NCI-H524 (cell line): Measurements from ENCODE around the gene IRS1.

Source experiments
- DNase-seq, 2 experiments: peaks; one replicate each; lab custom pipeline; 2025; lab: John Stamatoyannopoulos, UW

Gene IRS1

DNA sequence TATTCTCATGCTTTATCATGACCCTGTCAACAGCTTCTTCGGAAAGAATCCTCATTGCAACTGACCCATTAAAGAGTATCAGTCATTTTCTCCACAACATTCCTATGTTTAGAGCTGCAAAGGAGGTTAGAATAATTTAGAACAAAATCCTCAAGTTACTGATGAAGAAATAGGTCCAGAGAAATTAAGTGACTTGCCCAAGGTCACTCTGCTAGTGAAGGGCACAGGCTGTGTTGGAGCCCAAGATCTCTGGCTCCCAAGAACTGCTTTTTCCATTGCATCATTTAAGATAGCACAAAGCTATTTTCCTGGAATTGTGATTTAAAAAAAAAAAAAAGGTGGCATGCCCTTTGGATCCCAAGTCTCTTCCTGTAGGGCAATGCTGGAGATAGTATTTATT lies 9.6 kb downstream of the IRS1 start:
- DNase-seq, result no peak

DNA sequence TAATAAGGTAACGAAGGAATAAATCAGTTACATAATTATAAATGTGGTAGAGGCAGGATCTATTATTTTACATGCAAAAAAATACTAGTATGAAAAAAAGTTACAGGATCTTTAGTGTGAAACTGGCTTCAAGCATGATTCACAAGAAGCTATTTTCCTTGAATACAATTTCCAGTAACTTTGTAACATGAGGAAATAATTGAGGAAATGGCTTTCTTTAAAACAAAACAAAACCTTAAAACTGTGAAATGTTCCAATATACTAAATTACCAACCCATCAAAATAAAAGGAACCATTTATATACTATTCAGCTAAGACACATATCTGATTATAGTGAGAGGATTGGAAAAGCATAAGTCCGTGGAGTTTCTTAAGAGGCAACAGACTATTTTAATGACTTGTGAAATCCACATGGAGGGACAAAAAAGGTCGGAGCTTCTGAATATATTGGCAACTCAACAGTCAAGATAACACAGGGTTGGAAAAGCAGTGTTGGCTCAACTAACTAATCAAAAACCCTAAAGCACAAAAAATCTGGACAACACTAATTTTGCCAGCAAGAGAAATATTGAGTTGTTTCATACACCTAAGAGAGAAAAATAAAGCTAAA lies 10.6 kb downstream of the IRS1 start:
- DNase-seq, result no peak

DNA sequence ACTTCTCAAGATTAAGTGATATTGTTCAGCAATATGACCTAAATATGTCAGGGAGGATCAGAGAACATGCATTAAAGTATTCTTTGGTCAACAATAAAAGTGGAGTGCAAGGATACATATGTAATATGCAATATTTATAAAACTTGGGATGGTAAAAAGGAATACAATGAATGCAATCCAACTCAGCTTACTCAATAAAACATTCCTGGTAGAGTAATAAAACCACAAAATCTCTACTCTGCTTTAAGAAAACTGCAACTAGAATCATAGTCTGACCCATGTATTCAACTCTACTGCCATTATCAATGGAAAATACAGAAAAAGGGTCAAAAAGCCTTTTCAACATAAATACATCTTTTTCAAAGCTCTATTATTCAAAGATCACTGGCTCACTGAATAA lies 11.6 kb downstream of the IRS1 start:
- no peak for DNase-seq

DNA sequence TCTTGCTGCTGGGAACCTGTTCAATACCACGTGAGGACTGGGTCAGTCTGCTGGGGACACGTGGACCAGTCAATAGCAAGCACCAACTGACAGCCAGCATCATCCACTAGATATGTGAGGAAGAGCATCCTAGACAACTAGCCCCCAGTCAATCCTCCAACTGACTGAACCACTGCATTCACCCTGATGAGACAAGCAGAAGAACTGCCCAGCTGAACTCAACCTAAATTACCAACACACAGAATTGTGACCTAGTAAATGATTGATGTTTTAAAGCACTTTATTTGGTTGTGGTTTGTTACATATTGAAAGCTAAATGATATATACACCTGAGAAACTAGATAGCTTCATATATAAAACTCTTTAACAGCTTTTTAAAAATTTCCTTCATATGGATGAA lies 15.7 kb downstream of the IRS1 start:
- no peak for DNase-seq

DNA sequence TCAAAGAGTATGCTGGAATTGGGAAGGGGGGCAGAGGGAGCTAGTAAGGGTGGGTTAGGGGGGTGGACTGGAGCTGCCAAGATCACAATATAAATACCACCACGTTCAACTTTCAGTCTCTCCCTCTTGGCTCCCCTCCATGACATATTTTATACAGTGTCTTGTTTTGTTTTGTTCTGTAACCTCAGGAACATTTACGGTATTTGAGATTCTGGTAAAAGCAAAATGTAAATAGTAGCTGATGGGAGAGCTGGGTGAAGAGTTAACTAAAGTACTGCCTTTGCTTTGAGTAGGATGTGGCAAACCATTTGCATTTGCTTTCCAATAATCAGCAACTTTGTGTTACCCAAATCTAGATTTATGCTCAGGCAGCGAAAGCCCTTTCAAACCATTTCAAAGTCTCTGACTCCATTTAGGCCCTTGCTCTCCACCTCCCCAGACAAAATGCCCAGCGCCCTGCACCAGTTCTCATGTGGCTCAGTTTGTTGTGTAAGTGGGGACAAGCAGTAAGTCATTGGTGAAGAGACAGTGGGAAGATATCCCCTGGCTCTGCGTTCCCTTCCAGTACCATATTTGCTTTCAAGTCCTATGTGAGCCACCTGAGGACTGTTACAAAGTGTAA lies 17.4 kb downstream of the IRS1 start:
- no peak for DNase-seq

DNA sequence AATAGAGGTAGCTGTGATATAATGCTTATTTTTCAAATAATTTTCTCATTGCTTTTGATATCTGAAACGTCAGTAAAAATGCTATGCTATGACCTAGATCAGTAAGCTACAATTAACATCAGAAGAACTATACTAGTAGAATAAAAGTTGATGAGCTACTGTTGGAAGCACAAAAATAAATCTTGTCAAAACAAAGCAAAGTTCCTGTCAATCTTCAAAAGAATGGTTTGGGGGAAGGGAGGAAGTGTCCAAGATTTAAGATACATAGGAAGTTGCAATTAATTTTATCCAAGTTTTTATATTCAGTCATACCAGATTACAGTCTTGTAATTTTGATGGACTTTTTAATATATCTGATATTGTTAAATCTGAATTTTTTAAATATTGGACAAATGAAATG lies 19.2 kb downstream of the IRS1 start:
- DNase-seq, result no peak

DNA sequence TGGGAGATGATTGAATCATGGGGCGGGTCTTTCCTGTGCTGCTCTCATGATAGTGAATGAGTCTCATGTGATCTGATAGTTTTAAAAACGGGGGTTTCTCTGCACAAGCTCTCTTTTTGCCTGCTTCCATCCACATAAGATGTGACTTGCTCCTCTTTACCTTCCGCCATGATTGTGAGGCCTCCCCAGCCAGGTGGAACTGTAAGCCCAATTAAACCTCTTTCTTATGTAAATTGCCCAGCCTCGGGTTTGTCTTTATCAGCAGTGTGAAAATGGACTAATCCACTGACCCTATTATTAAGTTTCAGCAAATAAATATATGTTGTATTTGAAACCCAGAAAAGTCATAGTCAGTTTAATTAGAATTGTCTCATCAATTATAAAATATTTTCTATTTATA lies 22.0 kb downstream of the IRS1 start:
- DNase-seq, result no peak

DNA sequence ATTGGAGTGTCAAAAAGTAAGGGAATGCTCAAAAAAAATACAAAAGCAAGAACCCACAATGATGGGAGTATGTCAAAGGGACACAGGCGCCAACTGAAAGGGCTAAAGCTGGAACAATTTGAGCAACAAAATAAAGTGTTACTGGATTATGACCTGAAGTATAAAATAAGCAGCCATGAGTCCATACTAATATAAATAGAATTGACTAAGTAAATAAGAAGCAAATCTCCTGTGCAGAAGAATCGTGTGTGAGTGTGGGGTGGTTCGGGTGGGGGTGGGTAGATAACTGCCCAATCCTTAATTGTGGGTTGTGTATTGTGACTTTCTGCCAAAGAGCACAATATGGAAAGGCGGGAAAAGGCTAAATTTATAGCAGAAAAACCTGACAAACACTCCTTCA lies 23.5 kb downstream of the IRS1 start:
- DNase-seq, result no peak

DNA sequence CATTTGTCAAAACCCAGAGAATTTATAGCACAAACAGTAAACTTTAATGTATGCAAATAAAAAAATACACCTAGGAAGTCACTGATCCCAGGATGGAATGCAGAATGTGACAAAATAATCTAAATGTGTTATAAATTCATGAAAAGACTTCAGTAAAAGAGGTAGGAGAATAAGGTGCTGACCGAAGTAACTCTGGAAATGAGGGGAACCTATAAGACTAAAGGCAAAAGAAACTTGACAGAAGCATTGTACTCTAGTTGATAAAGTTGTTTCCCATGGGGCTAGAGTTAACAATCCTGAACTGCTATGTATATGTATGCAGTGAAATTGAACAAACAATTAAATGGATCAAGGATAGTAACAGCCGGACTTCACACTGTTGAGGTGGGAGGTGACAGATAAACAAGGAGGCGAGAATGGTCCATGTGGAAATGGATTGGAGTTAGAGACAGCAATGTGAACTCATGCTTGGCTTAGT lies 24.5 kb downstream of the IRS1 start:
- DNase-seq, result no peak

DNA sequence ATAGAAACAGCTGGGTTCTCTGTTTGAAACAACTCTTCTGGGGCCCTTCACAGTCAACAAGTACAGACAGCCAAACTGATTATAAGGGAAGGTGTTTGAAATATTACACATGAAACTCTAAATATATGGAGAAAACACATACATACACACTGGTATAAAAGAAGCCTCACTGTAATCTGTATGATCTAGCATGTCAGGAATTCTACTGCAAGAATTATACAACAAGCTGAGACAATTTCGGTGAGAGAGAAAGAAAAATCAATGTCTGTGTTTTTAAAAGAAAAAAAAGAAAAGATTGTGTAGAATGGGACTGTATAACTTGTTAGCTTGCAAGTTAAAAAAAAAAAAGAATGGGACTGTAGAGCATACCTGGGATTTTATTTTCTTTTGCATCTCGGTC lies 26.3 kb downstream of the IRS1 start:
- no peak for DNase-seq

DNA sequence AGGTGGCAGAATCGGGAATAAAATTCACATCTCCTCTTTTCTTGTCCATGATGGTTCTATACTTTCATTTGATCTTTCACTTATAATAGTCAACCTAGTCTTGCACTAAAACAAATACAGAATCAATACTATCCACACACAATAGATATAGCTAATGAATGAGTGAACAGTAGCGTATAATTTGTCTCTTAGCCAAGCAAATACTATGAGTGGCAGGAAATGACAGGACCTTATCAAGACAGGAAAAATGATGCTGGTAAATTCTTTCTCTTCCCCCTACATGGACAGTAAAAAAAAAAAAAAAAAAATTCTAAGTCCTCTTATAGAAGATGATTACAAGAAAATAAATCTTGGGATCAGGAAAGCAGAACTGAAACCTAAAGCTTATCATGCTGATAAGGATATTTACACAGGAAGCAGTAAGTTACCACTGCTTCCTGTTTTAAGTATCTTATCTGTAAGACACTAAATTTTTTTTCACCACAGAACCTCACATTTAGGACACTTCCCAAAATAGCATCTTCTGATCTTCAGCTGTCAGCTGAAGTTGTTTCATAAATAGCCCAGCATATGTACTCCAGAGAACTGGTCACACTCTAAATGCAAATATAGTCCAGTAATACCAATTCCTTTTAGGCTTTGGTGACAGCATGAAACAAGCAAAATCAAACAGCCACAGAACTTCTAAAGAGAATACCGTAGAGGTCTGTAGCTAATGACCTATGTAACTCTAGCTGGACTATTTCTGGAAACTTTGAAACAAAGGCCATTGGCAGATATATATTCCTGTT lies 27.0 kb downstream of the IRS1 start:
- DNase-seq, result no peak

DNA sequence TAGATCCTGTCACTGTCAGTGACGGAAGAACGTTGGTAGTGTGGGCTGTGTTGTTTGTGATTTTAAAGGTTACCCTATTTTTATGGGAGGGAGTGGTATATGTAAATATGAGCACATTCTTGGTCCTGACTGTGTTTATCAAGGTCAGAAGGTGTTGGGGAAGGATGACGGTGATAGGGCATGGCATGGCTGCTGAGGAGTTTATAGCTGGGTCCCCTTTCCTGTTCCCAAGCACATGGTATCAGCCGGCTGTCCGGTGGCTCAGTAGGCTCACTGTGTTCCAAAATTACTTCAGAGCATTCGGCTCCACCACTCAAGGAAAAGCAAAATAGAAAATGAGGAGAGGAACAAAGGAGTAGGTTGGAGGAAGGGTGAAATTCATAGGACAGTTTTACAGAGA lies 28.6 kb downstream of the IRS1 start:
- DNase-seq, result no peak

DNA sequence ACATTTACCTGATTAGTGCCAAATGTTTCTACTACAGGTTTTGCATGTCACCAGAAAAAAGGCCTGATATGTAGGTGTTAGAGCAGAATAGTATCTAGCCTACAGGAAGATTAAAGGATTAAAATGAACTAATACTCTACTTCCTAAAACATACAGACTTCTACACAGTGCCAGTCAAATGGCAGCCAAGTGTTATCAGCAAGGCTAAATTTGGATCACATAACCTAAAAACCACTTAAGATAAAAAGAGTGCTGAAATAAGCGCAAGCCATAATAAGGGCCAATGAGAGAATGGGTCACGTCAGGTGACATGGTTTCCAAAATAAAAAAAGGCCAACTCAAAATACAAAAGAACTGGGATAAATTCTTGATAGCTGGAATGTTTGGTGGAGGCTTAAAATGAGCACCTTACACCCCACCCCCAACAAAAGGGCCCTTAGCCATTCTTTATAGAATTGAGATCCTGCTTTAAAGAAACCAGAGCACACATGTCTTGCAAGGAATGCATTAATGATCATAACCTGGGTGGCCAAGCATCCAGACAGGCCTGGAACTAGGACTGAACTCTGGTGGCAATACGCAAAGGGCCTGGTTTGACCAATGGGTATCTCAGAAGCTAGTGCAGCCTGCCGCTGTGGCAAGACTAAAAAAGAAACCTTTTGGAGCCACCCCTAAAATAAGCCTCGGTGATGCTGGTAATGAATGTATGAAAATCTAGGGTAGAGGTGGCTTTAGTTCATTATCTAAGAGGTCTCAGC lies 32.4 kb downstream of the IRS1 start:
- peak; percentile 1 to 55 for DNase-seq

DNA sequence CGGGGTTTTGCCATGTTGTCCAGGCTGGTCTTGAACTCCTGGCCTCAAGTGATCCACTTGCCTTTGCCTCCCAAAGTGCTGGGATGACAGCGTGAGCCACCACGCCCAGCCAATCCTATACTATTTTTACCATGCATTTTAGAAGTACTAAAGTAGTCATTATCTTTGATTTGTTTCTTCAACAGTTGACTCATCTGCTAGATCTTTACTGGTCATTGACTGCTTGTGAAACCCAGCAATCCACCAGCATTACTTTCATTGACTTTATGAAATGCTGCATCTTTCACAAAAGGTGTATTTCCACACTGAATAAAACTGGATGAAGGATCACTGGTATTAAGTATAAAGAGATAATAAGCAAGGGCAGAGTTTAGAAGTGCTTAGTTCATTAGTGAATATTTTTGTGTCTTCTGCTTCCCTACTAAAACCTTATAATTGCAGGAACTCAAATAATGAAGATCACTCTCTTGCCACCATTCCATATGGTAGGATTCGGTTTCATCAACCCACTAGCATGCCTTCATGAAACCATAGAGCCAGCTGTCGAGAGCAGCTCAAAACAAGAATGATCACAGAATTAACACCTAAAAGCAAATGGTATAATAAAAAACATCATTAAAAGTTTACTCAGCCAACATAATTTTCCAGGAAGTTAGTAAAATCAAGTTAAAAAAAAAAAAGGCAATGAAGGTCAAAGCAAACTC lies 33.1 kb downstream of the IRS1 start:
- peak; percentile 16 to 61 for DNase-seq

DNA sequence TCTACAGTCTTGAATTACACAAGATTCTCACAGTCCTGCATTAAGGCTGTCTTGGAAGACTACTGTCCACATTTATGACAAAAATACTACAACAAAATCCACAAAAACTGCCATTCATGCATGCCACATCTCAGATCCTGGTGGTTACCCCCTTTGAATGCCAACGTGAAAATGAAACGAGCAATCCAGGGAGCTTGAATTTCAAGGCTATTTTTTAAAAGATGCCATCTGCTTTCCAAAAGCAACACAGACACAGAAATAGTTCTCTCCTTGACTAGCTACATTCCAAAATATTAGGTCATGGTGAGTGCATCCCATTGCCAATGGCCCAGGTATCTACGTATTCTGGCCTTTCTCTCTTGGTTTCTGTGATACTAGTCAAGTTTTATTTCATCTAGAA lies 36.3 kb downstream of the IRS1 start:
- no peak for DNase-seq

DNA sequence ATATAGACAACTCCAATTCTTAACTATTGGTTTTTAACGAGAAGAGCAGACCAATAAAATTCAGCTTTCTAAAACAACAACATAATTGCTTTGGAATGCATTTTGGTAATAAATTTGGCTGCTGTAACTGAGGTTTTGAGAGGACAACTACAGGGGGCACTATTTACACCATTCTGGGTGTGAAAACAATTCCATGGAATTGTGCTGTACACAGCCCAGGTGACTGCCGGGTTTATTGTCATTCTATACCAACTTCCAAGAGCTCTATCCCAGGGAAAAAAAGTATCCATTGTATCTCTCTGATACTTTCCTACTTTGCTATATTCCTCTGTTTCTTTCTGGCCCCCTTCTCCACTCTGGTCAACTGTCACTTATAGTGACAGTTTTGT lies 38.4 kb downstream of the IRS1 start:
- DNase-seq, result no peak

DNA sequence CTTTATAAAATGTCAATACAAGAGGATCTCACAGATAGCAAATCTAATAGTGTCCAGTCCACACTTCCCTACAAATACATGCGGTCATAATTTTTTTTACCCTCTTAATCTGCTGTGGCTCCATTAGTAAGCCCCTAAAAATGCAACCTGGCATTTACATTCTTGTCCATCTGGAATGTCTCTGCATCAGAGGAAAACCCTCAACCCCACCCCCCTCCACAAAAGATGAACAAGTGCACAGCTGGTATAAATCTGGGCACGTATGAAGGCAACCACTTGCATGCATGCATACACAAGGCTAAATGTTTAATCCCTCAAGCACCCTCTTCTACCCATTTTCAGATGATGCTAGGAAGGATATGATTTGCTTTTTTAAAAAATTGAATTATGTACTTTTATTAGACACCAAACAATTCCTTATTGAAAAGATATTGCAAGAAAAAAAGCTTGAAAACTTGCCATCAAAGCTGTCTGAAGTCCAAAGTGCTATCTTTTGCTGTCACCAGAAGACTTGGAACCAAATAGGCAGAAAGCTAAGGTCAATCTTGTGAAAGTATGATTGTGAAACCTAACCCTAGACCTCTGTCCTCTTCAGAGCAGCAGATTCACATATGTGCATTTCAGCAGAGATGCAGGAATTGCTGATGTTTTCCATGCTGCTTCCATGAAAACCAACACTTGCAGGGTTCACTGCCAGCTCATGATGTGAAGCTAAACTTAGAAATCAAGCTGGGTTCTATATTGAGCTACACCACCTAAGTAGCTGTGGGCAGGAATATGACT lies 39.0 kb downstream of the IRS1 start:
- peak; percentile 91 to 96 for DNase-seq

DNA sequence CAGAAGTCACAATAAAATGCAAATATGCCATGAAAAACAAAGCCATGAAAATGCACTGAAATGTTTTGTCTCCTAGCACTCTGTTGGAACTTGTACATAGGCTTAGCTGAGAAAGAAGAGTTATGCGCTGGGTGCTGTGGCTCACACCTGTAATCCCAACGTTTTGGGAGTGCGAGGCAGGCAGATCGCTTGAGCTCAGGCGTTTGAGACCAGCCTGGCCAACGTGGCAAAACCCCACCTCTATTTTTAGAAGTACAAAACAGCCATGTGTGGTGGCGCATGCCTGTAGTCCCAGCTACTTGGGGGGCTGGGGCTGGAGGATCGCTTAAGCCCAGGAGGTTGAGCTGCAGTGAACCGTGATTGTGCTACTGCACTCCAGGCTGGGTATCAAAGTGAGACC lies 39.9 kb downstream of the IRS1 start:
- DNase-seq, result no peak

DNA sequence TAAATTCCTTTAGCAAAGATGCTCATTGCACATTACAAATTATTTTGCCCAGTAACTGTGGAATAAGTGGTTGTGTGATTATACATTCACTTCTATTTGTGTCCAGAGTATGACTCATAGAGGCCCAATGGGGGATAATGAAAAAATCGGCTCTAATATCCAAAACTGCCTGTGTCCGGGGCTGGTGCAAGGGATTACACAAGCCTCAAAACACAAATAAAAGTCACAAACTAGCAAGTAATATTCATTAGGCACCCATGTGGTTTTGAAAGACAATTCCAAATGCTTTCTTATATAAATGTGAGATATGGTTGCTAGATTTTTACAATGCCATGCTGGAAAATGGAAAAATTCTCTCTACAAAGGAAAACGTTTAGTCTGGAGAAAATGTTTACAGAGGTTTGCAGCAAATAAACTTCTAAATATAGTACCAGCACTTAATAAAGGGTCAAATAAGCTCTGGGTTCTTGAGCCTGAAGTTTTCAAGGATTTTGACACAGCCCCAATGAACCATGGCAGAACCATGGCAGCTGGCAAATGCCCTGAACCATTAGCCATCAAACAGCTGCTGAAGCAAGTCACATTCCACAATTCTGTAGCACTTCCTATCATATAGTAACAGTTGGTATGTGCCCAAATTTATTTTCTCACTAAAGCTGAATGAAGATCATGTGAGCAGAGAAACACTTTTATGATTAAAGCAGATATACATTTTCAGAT lies 40.5 kb downstream of the IRS1 start:
- peak; percentile 3 to 29 for DNase-seq

DNA sequence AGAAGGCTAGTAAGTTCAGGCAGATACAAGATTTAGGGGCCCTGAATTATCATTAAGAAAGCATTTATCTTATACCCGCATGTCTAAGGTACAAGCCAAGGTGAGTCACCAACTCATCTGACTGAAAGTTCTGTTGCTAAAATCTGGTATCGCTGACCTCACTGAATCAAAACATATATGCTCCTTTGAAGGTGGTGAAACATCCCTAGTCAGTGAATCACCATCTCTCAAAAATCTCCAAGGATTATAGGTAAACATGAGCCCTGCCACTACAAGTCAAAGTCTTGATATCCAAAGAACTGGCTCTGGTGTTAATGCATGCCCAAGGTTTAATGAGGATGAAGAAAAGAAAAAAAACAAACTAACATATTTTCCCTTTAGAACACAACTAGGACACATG lies 43.5 kb downstream of the IRS1 start:
- no peak for DNase-seq

DNA sequence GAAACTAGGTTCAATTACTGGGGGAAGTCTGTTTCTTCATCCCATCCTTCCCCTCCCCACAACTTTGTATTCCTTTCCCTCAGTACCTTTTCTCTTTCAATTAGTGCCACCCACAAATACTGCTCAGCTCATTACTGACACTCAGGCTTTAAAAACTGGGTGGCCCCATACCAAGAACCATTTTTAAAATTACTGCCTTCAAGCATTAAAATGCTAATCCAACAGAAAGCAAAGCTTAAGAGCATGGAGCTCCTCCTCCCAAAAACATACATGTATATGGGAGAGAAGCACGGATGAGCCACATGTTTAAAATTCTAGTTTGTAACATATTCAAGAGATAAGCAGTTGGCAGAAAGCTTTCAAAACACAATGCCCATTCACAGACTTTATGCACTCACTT lies 44.0 kb downstream of the IRS1 start:
- no peak for DNase-seq
